Esophagus muscularis mucosa (tissue), 4 donors: ENCODE results near the gene CPD.

Experiments
- CTCF ChIP-seq, 3 experiments: fragments of 200-600 bp in 2 of 3; fragments of 450-650 bp in 1 of 3; sonication (generic) in 2 of 3; IDR thresholded peaks; one replicate each; pipeline ENCODE4 v1.5.1; 2017 to 2019; ENCODE audit warnings: antibody characterized with exemption in 3 of 3, mild to moderate bottlenecking in 2 of 3, moderate library complexity in 1 of 3
- EP300 ChIP-seq: sonication (generic); formaldehyde crosslinking; IDR thresholded peaks from one replicate; pipeline ENCODE4 v1.6.1; 2017; ENCODE audit warnings: antibody characterized with exemption
- POLR2A ChIP-seq: fragments of 450-650 bp; IDR thresholded peaks from one replicate; pipeline ENCODE4 v1.6.1; 2017; ENCODE audit warnings: antibody characterized with exemption, moderate library complexity, mild to moderate bottlenecking, low read depth
- POLR2AphosphoS5 ChIP-seq, 2 donors: sonication (generic); formaldehyde crosslinking; IDR thresholded peaks; one replicate each; pipeline ENCODE4 v1.6.1; 2017; ENCODE audit warnings: antibody characterized with exemption in 2 of 2

GRCh38 chr17:30436729-30437128 lies 58.0 kb downstream of the CPD start:
- no peak for TF ChIP-seq POLR2AphosphoS5 (IDR thresholded peaks at IDR 0.05)
- no peak for TF ChIP-seq POLR2A
- no peak for TF ChIP-seq CTCF (IDR thresholded peaks at IDR 0.05)
- no peak for TF ChIP-seq EP300
